HEK293T (cell line): Measurements from ENCODE around the gene SNN.

Experiments
- CTCF ChIA-PET: fragments of 350-600 bp; formaldehyde crosslinking; extraction: SDS; loops from one replicate; lab custom pipeline; 2021; ENCODE audit warnings: antibody characterized with exemption, inconsistent platforms; lab: Yijun Ruan, JAX
- POLR2A ChIA-PET: fragments of 350-600 bp; formaldehyde crosslinking; extraction: SDS; loops from one replicate; lab custom pipeline; 2020; ENCODE audit warnings: antibody characterized with exemption, inconsistent platforms; lab: Yijun Ruan, JAX
- DNase-seq: peaks from one replicate; pipeline ENCODE4 v3.0.0; 2012; ENCODE audit warnings: mixed read lengths; ENCODE audit errors: extremely low spot score
- ARNT ChIP-seq: fragments of 450-650 bp; IDR thresholded peaks from 2 replicates; pipeline ENCODE4 v1.6.1; 2017; ENCODE audit warnings: mild to moderate bottlenecking
- BHLHE40 ChIP-seq: fragments of 450-650 bp; IDR thresholded peaks from 2 replicates; pipeline ENCODE4 v1.6.1; 2016; ENCODE audit warnings: mild to moderate bottlenecking, moderate library complexity, borderline replicate concordance
- CTBP1 ChIP-seq: fragments of 450-650 bp; IDR thresholded peaks from 2 replicates; pipeline ENCODE4 v1.6.1; 2016; ENCODE audit warnings: borderline replicate concordance
- ELF4 ChIP-seq: fragments of 450-650 bp; IDR thresholded peaks from 2 replicates; pipeline ENCODE4 v1.6.1; 2017; ENCODE audit warnings: antibody characterized with exemption
- FOXA1 ChIP-seq: fragments of 450-650 bp; IDR thresholded peaks from 2 replicates; pipeline ENCODE4 v1.6.1; 2016; ENCODE audit warnings: mild to moderate bottlenecking
- FOXK2 ChIP-seq: fragments of 450-650 bp; IDR thresholded peaks from 2 replicates; pipeline ENCODE4 v1.6.1; 2016; ENCODE audit warnings: mild to moderate bottlenecking
- FOXM1 ChIP-seq: fragments of 450-650 bp; IDR thresholded peaks from 2 replicates; pipeline ENCODE4 v1.6.1; 2017; ENCODE audit warnings: mild to moderate bottlenecking, borderline replicate concordance
- HDGF ChIP-seq: fragments of 450-650 bp; IDR thresholded peaks from 2 replicates; pipeline ENCODE4 v1.6.1; 2017; ENCODE audit warnings: antibody characterized with exemption, borderline replicate concordance
- L3MBTL2 ChIP-seq: fragments of 450-650 bp; conservative IDR thresholded peaks from 2 replicates; pipeline ENCODE4 v1.6.1; 2016; ENCODE audit warnings: mild to moderate bottlenecking
- LEF1 ChIP-seq: fragments of 450-650 bp; IDR thresholded peaks from 2 replicates; pipeline ENCODE4 v1.6.1; 2017; ENCODE audit warnings: mild to moderate bottlenecking, borderline replicate concordance
- NFRKB ChIP-seq: fragments of 450-650 bp; IDR thresholded peaks from 2 replicates; pipeline ENCODE4 v1.6.1; 2016; ENCODE audit warnings: mild to moderate bottlenecking, moderate library complexity
- PKNOX1 ChIP-seq: fragments of 450-650 bp; IDR thresholded peaks from 2 replicates; pipeline ENCODE4 v1.6.1; 2016
- SP1 ChIP-seq: fragments of 450-650 bp; IDR thresholded peaks from 2 replicates; pipeline ENCODE4 v1.6.1; 2017
- SUZ12 ChIP-seq: fragments of 450-650 bp; IDR thresholded peaks from 2 replicates; pipeline ENCODE4 v1.6.1; 2016; ENCODE audit warnings: mild to moderate bottlenecking
- TARDBP ChIP-seq: fragments of 450-650 bp; IDR thresholded peaks from 2 replicates; pipeline ENCODE4 v1.6.1; 2016
- ZNF384 ChIP-seq: fragments of 450-650 bp; IDR thresholded peaks from 2 replicates; pipeline ENCODE4 v1.6.1; 2016

Gene SNN

GRCh38 chr16:11681976-11682654 lies 13.9 kb downstream of the SNN start:
- ChIA-PET CTCF (no interaction called here), POLR2A (no interaction called here)
- no peak for TF ChIP-seq HDGF
- TF ChIP-seq ARNT = no peak
- TF ChIP-seq L3MBTL2 = no peak
- no peak for TF ChIP-seq LEF1
- TF ChIP-seq PKNOX1 = no peak
- no peak for TF ChIP-seq NFRKB
- TF ChIP-seq FOXM1 = no peak
- TF ChIP-seq CTBP1 = no peak
- TF ChIP-seq SP1 = no peak
- DNase-seq = no peak

- ChIA-PET CTCF (no interaction called here), POLR2A (no interaction called here)
- DNase-seq = no peak
- TF ChIP-seq FOXK2 (no peak), NFRKB (no peak), SUZ12 (no peak), CTBP1 (no peak), PKNOX1 (no peak), TARDBP (no peak), FOXA1 (no peak), FOXM1 (no peak), SP1 (no peak), BHLHE40 (no peak), ELF4 (no peak), HDGF (no peak), LEF1 (no peak), L3MBTL2 (no peak), ARNT (no peak), ZNF384 (no peak)
These were observed 14.4 kb downstream of the SNN start for GRCh38 chr16:11682655-11683096.

- ChIA-PET POLR2A (no interaction called here), CTCF (no interaction called here)
- TF ChIP-seq FOXA1 (no peak), SUZ12 (no peak), ZNF384 (no peak), CTBP1 (no peak), ARNT (no peak), L3MBTL2 (no peak), HDGF (no peak), BHLHE40 (no peak), NFRKB (no peak), FOXM1 (no peak), FOXK2 (no peak), LEF1 (no peak), ELF4 (no peak), TARDBP (no peak), SP1 (no peak), PKNOX1 (no peak)
- no peak for DNase-seq
These were observed 14.9 kb downstream of the SNN start for GRCh38 chr16:11683145-11683544.

GRCh38 chr16:11684231-11685025 lies 16.2 kb downstream of the SNN start:
- TF ChIP-seq FOXA1 (no peak), CTBP1 (no peak), NFRKB (no peak), HDGF (no peak), L3MBTL2 (no peak), BHLHE40 (no peak), SUZ12 (no peak), SP1 (no peak), TARDBP (no peak)
- DNase-seq = no peak
- POLR2A ChIA-PET = no interaction called here
- CTCF ChIA-PET = no interaction called here

- ChIA-PET POLR2A (no interaction called here), CTCF (no interaction called here)
- no peak for DNase-seq
- TF ChIP-seq HDGF (no peak), PKNOX1 (no peak), SUZ12 (no peak), FOXK2 (no peak), TARDBP (no peak)
These were observed 17.8 kb downstream of the SNN start for GRCh38 chr16:11685844-11686618.
